Upper lobe of left lung (tissue), 4 donors: ENCODE measurements around the gene BRS3.

Experiments
- CTCF ChIP-seq, 6 experiments: fragments of 450-650 bp in 4 of 6; fragments of 200-600 bp in 2 of 6; sonication (generic) in 2 of 6; IDR thresholded peaks; one replicate each; pipeline ENCODE4 v1.5.1; 2016 to 2019; ENCODE audit warnings: antibody characterized with exemption in 6 of 6
- POLR2A ChIP-seq, 4 donors: fragments of 450-650 bp; IDR thresholded peaks; one replicate each; pipeline ENCODE4 v1.5.1; 2016 to 2017; ENCODE audit warnings: antibody characterized with exemption in 4 of 4, mild to moderate bottlenecking in 2 of 4

GRCh38 chrX:136491832-136492231 is 4.1 kb downstream of the BRS3 start:
- TF ChIP-seq CTCF (IDR thresholded peaks at IDR 0.05) (no peak), POLR2A (IDR thresholded peaks at IDR 0.05) (no peak)
